Islet precursor cell (in vitro differentiated cells): ENCODE measurements around the gene CTBP1.

Source experiments
- DNase-seq: peaks from one replicate; pipeline ENCODE4 v3.0.0-alpha.2; 2018

Gene CTBP1

DNA sequence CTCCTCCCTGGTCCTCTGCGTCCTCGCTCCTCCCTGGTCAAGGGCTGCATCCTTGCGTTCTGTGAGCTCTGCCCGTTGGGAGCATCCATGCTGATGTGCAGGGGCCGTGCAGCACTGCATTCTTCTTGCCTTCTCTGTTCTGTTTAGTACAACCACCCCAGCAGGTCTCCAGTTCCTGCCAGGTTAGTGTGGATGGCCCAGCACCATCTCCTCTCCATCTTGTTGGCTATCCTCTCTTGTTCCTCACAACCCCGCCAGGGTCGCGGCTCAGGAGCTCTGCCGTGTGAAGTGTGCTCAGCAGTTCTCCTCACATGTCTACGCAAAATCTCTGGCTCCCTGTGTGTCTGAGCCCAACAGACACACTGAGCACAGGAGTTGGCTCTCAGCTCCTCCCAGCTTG is 30.3 kb upstream of the CTBP1 start:
- DNase-seq = peak; percentile 48

DNA sequence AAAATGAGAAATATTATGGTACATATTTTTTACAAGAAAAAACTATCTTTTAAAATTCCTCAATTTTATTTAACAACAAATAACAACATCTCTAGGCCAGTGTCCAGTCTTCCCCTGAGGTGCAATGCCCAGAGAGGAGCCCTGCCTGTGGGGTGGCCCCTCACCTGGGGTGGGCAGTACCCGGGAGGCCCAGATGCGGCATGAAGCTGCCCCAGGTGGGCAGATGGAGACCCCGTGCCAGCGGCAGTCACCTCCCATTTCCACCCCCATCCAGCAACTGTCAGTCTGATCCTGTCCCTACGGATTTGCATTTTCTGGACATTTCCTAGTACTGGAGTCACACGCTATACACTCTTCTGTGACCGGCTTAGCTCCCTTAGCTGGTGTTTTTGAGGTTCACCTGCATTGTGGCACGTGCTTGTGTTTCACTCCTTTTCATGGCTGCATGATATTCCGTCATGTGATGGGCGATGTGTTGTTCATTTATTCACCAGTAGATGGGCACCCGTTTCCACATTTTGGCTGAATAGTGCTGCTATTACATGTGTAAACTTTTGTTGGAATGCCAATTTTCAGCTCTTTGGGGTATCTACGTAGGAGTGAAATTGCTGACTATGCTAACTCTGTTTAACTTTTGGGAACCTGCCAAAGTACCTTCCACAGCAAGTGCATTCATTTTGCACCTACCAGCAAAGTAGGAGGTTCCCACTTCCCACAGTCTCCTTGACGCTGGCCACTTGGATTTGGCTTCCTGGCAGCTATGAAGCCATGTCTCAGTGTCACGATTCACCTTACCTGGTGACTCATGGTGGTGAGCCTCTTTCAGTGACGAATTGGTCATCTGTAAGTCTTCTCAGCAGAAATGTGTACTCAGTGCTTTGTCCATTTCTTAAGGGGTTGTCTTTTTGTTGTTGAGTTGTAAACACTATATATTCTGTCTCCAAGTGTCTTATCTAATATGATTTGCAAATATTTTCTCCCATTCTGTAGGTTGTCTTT is 29.0 kb upstream of the CTBP1 start:
- no peak for DNase-seq

DNA sequence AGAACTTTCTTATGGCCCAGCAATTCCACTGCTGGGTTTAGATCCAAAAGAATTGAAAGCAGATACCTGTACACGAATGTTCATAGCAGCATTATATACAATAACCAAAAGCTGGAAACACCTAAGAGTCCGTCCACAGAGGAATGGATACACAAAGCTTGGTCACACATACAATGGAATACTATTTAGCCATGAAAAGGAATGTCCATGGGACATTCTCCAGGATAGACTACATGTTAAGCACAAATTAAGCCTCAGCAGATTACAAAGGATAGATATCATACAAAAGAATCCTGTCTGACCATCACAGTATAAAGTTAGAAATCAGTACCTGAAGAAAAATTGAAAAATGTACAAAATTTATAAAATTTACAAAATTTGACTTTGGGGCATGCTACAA is 28.1 kb upstream of the CTBP1 start:
- no peak for DNase-seq

DNA sequence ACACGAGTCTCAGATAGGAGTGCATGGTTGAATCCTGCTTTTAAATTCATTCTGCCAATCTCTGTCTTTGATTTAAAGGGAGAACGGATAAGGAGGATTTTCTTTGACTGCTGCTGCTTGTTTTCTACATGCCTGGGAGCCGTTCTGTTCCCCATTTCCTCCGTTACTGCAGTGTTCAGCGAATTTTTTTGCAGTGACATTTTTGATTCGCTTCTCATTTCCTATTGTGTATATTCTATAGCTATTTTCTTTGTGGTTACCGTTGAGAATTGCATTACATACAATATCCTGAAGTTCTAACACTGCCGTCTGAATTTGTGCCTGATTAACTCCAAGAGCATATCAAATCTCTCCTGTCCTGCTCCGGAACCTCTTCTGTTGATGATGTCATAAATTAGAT is 25.9 kb upstream of the CTBP1 start:
- DNase-seq = no peak

DNA sequence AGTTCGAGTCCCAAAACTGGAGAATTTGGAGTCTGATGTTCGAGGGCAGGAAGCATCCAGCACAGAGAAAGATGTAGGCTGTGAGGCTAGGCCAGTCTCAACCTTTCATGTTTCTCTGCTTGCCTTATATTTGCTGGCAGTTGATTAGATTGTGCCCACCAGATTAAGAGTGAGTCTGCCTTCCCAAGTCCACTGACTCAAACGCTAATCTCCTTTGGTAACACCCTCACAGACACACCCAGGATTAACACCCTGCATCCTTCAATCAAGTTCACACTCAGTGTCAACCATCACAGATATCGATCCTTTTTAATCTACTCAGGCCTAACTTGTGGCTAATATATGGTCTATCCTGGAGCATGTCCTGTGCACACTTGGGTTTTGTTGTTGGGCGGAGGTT is 22.8 kb upstream of the CTBP1 start:
- no peak for DNase-seq

DNA sequence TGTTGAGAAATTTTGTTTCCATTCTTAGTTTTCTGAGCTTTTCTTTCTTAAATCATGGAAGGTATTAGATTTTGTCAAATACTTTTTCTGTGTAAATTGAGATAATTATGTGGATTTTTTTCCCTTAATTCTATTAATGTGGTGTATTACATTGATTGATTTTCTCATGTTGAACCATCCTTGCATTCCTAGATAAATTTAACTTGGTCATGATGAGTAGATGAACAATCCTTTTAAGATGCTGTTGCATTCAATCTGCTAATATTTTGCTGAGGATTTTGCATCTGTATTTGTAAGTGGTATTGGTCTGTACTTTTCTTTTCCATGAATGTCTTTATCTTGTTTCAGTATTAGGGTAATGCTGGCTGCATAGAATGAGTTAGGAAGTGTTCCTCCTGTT is 20.3 kb upstream of the CTBP1 start:
- DNase-seq = no peak

DNA sequence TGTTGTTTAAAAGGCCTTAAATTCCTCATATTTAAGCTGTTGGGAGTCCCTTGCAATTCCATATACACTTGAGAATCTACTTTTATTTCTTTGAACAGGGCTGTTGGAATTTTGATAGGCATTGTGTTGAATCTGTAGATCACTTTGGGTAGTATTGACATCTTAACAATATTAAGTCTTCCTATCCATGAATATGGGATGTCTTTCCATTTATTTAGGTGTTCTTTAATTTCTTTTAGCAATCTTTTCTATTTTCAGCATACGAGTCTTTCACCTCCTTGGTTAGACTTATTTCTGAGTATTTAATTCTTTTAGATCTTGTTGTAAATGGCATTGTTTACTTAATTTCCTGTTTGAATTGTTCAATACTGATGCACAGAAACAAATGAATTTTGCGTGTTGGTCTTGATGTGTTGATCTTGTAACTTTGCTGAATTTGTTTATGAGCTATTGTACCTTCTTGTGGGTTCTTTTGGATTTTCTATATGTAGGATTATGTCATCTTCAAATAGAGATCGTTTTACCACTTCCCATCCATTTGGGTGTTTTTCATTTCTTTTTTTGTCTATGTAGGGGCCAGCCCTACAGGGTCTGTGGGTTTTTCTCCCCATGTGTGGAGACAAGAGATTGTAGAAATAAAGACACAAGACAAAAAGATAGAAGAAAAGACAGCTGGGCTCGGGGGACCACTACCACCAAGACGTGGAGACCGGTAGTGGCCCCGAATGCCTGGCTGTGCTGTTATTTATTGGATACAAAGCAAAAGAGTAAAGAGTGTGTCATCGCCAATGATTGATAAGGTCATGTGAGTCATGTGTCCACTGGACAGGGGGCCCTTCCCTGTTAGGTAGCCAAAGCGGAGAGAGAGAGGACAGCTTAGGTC is 18.2 kb upstream of the CTBP1 start:
- DNase-seq = no peak

DNA sequence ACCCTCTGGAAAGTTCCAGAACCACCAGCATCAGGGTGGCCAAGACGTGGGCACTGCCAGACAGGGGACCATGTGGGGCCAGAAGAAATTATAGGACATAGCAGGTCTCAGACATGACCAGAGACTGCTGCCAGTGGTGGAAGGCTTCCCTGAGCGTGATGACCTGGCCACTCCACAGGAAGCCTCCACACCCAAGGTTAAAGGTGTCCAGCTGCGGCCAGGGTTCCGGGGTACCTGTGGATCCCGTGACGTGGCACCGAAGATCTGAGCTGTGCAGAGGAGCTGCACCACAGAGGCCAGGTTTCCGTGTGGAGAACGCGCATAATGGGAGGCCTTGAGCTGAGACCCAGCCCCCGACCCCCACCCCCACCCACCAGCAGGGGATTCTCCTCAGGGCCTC is 16.4 kb upstream of the CTBP1 start:
- DNase-seq = no peak

DNA sequence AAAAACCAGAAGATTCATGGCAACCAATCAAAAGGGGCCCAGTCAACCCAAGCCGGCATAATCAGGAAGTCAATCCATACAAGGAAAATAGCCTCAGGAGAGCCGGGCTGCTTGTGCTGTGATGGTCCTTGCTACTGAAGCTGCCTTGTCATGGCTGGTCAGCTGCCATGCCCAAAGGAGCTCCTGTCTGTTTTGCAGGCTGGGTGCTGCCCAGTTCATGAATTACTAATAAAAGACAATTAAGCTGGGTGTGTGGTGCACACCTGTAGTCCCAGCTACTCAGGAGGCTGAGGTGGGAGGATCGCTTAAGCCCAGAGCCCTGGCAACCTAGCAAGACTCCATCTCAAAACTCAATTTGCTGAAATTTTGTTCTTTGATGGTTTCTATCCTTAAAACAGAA is 16.0 kb upstream of the CTBP1 start:
- no peak for DNase-seq

DNA sequence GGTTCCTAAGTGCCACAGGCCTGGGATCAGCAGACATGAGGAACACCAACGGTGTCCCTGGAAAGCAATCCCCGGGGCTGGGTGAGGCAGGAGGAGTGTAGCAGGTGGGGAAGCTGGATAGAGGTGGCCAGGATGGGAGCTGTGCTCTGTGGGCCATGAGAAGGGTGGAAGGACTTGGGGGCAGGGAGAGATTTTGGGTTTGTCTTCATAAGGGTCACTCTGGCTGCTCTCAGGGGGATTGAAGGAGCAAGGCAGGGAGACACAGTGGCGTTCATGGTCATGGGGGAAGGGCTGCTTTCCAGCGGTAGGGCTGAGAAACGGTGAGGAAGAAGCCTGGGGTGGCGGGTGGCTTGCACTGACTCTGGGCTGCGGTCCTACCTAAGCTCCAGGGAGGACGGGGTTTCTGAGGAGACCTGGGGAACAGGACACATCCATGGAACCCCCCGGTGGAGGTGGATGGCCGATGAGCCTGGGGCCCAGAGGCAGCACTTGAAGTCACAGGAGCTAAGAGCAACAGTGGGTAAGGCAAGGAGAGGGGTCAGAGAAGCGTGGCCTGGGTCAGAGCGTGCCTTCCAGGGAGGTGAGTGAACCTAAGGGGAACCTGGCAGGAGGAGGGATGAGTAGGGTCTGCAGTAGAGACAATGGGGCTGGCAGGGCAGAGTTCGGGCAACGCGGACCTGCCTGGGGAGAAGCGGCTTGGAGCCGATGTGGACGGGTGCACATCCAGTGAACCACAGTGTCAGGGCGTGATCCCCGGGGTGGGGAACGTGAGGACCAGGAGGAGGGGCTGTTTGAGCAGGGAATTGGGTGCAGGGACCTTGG is 12.4 kb upstream of the CTBP1 start:
- DNase-seq = no peak

DNA sequence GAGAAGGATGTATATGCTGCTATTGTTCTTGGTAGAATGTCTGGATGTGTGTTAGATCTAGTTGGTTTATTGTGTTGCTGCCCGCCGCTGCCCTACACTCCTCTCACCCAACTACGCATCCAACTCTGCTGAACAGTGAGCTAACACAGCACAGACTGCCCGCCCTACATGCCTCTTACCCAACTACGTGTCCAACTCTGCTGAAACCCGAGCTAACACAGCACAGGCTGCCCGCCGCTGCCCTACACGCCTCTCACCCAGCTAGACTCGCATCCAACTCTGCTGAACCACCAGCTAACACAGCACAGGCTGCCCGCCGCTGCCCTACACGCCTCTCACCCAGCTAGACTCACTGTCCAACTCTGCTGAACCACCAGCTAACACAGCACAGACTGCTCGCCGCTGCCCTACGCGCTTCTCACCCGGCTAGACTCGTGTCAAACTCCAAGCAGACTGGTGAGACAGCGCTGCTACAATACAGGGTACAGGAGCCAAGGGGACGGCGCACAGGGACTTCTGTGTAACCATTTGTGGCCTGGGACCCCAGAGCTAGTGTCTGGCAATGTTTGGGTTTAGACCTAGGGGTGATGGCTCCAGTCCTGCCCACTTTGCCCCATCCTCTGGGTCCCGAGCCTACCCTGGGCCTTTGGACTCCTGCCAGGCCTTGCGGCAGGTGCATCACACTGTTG is 11.6 kb upstream of the CTBP1 start:
- no peak for DNase-seq

DNA sequence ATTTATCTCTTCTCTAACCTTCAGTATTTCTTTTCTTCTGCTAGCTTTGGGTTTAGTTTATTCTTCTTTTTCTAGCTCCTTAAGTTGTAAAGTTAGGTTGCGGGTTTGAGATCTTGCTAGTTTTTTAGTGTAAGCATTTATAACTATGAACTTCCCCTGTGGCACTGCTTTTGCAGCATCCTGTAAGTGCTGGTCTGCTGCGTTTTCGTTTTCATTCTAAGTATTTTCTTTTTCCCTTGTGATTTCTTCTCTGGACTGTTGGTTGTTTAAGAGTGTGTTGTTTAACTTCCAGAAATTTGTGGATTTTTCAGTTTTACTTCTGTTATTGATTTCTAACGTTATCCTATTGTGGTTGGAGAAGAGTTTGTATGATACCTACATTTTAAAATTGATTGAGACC is 11.0 kb upstream of the CTBP1 start:
- DNase-seq = no peak

DNA sequence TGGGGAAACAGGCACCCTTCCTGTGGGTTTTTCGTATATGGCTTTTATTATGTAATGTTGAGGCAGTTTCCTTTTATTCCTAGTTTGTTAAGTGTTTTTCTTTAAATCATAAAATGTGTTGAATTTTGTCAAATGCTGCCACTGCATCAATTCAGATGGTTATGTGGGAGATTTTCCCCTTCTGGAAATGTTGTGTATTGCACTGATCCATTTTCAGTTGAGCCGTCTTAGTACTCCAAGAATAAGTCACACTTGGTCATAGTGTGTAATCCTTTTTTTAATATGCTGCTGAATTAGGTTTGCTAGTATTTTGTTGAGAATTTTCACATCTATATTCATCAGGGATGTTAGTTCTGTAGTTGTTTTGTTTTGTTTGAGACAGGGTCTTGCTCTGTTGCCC is 9.5 kb upstream of the CTBP1 start:
- no peak for DNase-seq

DNA sequence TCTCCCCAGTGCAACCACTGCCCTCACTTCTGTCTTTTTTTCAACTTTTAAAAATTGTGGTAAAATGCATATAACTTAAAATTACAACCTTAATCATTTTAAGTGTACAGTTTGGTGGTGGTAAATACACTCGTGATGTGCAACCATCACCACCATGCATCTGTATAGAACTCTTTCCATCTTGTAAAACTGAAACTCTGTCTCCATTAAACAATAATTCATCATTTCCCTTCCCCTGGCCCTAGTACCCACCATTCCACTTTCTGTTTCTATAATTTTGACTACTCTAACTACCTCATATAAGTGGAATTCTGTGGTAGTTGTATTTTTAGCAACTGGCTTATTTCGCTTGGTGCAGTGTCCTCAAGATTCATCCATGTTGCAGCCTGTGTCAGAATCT is 6.8 kb upstream of the CTBP1 start:
- no peak for DNase-seq

DNA sequence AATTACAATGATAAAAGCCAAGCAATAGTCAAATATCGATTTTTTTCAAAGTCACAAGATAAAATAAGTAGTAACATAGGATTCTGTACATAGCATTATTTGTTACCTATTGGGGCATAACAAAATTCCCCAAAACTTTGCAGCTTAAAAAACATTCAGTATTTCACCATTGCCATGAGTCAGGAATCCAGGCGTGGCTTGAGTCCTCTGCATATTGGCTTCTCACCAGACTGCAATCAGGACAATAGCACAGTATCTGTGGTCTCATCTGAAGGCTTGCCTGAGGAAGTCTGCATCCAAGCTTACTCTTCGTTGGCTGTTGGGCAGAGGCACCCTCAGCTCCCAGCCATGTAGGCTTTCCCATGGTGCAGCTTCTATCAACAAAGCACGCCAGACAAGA is 6.2 kb upstream of the CTBP1 start:
- DNase-seq = no peak

DNA sequence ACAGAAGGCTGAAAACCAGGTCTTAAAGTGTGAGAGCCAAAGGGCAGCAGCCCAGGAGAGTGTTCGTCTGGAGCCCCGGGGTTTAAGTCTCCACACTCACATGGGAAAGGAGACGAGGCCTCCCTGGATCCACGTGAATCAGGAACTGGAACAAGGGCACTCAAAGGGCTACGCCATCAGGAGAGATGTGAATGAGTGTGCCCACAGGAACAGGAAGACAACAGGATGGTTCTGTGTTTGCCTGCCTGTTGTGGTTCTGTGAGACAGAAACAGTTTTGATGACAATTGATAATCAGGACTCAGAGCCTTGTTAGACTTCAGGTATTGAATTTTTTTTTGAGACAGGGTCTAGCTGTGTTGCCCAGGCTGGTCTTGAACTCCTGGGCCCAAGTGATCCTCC is 4.9 kb upstream of the CTBP1 start:
- DNase-seq = no peak

DNA sequence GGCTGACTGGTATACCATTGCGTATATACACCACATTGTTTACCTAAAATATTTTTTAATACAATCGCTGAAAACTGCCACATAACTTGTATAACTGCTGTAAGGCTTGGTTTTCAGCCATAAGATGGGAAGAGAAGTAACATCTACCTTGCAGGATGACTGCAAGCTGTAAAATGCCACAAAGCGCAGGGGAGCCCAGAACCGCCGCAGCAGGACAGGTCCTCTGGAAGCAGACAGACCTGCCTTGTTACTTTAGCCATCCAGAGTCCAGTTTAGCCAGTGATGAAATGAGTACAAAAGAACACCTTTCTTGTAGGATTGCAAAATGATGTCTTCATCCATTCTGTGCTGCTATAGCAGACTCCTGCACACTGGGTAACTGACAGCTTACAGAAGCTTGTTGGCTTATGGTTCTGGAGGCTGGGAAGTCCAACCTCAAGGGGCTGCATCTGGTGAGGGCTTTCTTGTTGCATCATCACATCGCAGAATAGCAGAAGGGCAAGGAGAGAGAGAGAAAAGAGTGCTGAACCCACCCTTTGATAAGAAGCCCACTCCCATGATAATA is 4.1 kb upstream of the CTBP1 start:
- DNase-seq = no peak

DNA sequence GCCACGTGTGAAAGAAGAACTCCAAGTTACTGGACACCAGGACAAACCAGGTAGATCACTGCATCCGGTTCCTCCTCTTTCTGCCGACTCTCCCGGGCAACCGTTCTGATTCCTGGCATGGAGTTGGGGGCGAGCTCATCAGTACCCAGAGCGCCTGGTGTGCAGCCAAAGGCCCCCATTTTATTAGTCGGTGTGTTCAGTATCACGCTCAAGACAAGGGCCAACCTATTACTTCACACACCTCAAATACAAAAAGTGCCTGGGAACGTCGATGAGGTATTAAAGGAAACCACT is 2.8 kb upstream of the CTBP1 start:
- DNase-seq = no peak

DNA sequence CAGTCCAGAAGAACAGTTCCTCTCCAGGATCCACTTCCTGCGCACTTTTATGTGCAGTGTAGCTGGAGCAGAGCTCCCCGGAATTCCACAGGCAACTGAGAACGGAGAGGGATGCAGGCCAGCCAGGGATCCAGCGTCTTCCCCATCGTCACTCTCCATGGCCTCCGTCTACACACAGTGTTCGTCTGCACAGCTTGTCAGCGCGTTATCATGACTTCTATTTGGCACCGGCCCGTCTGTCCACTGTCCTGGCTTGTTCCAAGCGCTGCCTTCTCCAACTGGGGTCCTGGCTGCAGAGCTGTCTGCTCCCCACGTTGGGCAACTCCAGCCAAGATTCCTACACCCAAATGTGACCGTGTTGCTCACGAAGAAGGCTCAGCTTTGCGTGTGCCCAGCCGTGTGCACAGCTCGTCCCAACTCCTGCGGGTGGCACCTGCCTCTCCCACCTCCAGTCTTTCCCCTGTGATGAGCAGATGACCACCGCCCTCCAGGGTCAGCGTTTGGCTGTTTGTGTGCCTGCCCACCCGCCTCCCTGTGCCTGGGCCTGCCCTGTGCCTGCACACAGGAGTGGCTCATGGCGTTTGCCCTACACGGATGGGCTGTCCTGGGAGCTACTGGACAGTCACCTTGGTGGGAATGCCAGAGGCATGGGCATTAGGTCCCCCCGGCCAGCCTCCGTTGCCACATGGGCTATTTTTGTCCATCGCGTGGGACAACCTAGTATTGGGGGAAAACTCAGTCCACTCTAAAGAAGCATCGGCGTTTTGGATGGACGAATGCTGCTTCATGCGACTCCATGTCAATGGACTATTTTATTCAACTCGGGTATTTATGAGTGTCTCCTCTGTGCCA is 2.2 kb upstream of the CTBP1 start:
- no peak for DNase-seq

DNA sequence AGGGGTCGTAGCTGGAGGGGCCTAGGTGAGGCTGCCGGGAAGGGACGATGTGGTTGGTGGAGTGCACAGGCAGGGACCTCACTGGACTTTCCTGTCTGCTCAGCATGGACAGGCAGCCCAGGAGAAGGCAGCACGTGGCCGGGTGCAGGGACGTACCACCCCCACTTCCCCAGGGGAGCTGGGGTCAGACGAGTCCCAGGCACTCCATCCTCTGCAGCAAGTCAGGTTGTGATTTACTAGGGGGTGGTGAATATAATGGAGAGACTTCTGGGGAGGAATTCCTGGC is 1.5 kb upstream of the CTBP1 start:
- DNase-seq = no peak

DNA sequence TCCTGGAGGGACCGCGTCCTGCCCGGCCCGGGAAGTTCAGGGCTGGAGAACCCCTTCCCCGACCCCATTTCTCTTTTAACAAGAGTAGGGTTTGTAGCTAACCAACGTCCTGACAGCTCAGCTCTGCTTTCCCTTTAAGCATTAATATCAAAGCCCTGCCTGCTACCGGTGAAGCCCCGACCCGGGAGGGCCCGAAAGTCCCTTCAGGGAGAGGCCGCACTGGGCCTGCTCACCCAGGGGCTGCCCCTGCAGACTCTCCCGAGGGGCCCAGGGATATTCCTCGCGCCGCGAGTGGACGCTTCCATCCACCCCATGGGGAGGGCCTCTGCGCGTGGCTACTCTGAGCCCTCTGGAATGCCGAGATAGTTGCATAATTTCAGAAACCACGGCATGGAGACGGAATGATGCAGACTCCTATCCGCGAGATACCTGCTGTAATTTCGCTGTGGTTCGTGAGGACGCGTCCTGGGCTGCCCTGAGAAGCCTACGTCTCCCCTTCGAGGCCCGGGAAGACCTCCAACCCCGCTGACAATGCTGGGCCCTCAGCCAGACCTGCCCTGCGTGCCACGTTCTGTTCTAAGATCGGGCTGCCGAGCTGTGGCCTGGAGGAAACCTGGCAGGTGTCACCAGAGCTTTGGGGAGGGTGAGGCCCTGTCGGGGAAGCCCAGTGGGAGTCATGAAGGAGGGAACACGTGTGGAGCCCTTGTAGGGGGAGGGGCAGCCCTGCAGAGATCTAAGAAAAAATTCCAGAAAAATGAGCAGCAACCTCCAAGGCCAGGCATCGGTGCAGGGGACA is 999 bp upstream of the CTBP1 start:
- DNase-seq = no peak
